Suprapubic skin (tissue), 4 donors: ENCODE results near the gene STAG1. TPM values are rescaled to one million over a fixed set of nuclear protein-coding genes. Genes with fewer than 3 reads are reported as not detected.

Experiments
- DNase-seq, 2 donors: peaks; one replicate each; pipeline ENCODE4 v3.0.0-alpha.2; 2019; ENCODE audit warnings: low spot score in 2 of 2
- H3K27ac ChIP-seq: fragments of 200-600 bp; sonication (generic); one replicate; pipeline ENCODE4 v1.5.1; 2019
- H3K27me3 ChIP-seq: fragments of 200-600 bp; sonication (generic); one replicate; pipeline ENCODE4 v1.5.1; 2019
- H3K36me3 ChIP-seq: fragments of 200-600 bp; sonication (generic); one replicate; pipeline ENCODE4 v1.5.1; 2019
- H3K4me1 ChIP-seq: fragments of 200-600 bp; sonication (generic); one replicate; pipeline ENCODE4 v1.5.1; 2019
- H3K4me3 ChIP-seq: fragments of 200-600 bp; sonication (generic); one replicate; pipeline ENCODE4 v1.5.1; 2019; ENCODE audit warnings: mild to moderate bottlenecking
- H3K9me3 ChIP-seq: fragments of 200-600 bp; sonication (generic); one replicate; pipeline ENCODE4 v1.5.1; 2019
- CTCF ChIP-seq, 2 donors: fragments of 200-600 bp in 1 of 2; fragments of 450-650 bp in 1 of 2; sonication (generic) in 1 of 2; IDR thresholded peaks; one replicate each; pipeline ENCODE4 v1.5.1; 2016 to 2019; ENCODE audit warnings: antibody characterized with exemption in 2 of 2, mild to moderate bottlenecking in 1 of 2, moderate library complexity in 1 of 2
- EP300 ChIP-seq: sonication (generic); formaldehyde crosslinking; IDR thresholded peaks from one replicate; pipeline ENCODE4 v1.6.1; 2017; ENCODE audit warnings: antibody characterized with exemption
- POLR2A ChIP-seq, 2 donors: fragments of 450-650 bp; IDR thresholded peaks; one replicate each; pipeline ENCODE4 v1.6.1; 2017; ENCODE audit warnings: antibody characterized with exemption in 2 of 2, mild to moderate bottlenecking in 2 of 2, moderate library complexity in 2 of 2
- POLR2AphosphoS5 ChIP-seq, 3 donors: sonication (generic); formaldehyde crosslinking; IDR thresholded peaks; one replicate each; pipeline ENCODE4 v1.6.1; 2017; ENCODE audit warnings: antibody characterized with exemption in 3 of 3
- WGBS: methylation state at CpG from one replicate; pipeline ENCODE4 v1.1.5; 2018; 5-methylcytosine and 5-hydroxymethylcytosine counted together
- total RNA-seq, 4 donors: library from RNA; depleted of rRNA; stranded (reverse); fragments of >200 nt; gene quantifications; one replicate each; pipeline ENCODE4 v1.1.0, GENCODE V29; 2016

STAG1 gene
- total RNA-seq, 4 donors from 2014 or later = 33.8 to 76.4 (median 38.0) TPM

GRCh38 chr3:136473716-136474326 lies 278.4 kb downstream of the STAG1 start:
- 93% methylated on average over 3 of the region's 3 CpGs for WGBS
- H3K4me1 ChIP-seq = no peaks in the 10 kb centered on the region

DNA sequence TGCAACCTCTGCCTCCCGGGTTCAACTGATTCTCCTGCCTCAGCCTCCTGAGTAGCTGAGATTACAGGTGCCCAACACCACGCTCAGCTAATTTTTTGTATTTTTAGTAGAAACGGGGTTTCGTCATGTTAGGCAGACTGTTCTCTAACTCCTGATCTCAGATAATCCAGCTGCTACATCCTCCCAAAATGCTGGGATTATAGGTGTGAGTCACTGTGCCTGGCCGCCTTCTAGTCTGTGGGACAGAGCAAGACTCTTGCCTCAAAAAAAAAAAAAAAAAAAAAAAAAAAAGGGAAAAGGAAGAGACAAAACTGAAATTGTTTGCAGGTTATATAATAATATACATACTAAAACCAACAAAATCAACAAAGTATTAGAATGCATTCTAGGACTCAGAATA lies 286.9 kb downstream of the STAG1 start:
- no peak overlapping the region for H3K27ac ChIP-seq
- H3K4me1 ChIP-seq = no peaks in the 10 kb centered on the region
- peaks cover 13% of the 10 kb centered on the region for H3K36me3 ChIP-seq
- no peaks in the 10 kb centered on the region for H3K9me3 ChIP-seq
- DNase-seq = no peak
- WGBS = 90% methylated on average over 5 of the region's 5 CpGs
- H3K4me3 ChIP-seq = no peak overlapping the region
- H3K27me3 ChIP-seq = no peaks in the 10 kb centered on the region
- TF ChIP-seq CTCF (IDR thresholded peaks at IDR 0.05) (no peak), EP300 (no peak), POLR2A (IDR thresholded peaks at IDR 0.05) (no peak), POLR2AphosphoS5 (IDR thresholded peaks at IDR 0.05) (no peak)

More at GRCh38 chr3:136473716-136474326, 278.4 kb downstream of the STAG1 start:
- H3K4me3 ChIP-seq = no peak overlapping the region
- H3K9me3 ChIP-seq = no peaks in the 10 kb centered on the region
- H3K27ac ChIP-seq = no peak overlapping the region
- no peak for DNase-seq
- H3K36me3 ChIP-seq = peaks cover 33% of the 10 kb centered on the region
- no peaks in the 10 kb centered on the region for H3K27me3 ChIP-seq
- TF ChIP-seq CTCF (IDR thresholded peaks at IDR 0.05) (no peak), POLR2AphosphoS5 (IDR thresholded peaks at IDR 0.05) (no peak), EP300 (no peak), POLR2A (IDR thresholded peaks at IDR 0.05) (no peak)

- Histone ChIP-seq H3K27me3 (no peaks in the 10 kb centered on the region), H3K4me3 (no peak overlapping the region), H3K36me3 (peaks cover 17% of the 10 kb centered on the region), H3K27ac (no peak overlapping the region), H3K9me3 (no peaks in the 10 kb centered on the region), H3K4me1 (no peaks in the 10 kb centered on the region)
- 74% methylated on average over 2 of the region's 2 CpGs for WGBS
- DNase-seq = no peak
- TF ChIP-seq POLR2A (IDR thresholded peaks at IDR 0.05) (no peak), CTCF (IDR thresholded peaks at IDR 0.05) (no peak), POLR2AphosphoS5 (IDR thresholded peaks at IDR 0.05) (no peak)
Observed at GRCh38 chr3:136464502-136464901, 287.7 kb downstream of the STAG1 start.

- H3K27me3 ChIP-seq = no peaks in the 10 kb centered on the region
Observed at GRCh38 chr3:136463170-136463569, 289.0 kb downstream of the STAG1 start.

DNA sequence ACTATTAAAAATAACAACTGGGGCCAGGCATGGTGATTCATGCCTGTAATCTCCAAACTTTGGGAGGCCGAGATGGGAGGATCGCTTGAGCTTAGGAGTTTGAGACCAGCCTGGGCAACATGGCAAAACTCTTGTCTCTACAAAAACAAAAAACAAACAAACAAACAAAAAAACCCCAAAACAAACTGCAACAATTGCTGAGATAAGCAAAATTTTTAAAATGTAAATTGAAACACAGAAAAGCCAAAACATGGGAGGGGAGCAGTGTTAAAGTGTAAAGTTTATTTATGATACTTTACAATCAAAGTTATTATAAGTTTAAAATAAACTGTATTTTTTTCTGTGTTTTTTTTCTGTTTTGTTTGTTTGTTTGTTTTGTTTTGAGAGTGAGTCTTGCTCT lies 294.4 kb downstream of the STAG1 start:
- 92% methylated on average over 2 of the region's 2 CpGs for WGBS
- no peak overlapping the region for H3K4me3 ChIP-seq
- H3K27me3 ChIP-seq = no peaks in the 10 kb centered on the region
- no peak for TF ChIP-seq POLR2AphosphoS5 (IDR thresholded peaks at IDR 0.05)
- TF ChIP-seq POLR2A (IDR thresholded peaks at IDR 0.05) = no peak
- TF ChIP-seq EP300 = no peak
- no peak for TF ChIP-seq CTCF (IDR thresholded peaks at IDR 0.05)
- H3K27ac ChIP-seq = no peak overlapping the region
- H3K36me3 ChIP-seq = peaks cover 52% of the 10 kb centered on the region
- H3K9me3 ChIP-seq = peaks cover 17% of the 10 kb centered on the region
- no peak for DNase-seq
- no peaks in the 10 kb centered on the region for H3K4me1 ChIP-seq

More at GRCh38 chr3:136463170-136463569, 289.0 kb downstream of the STAG1 start:
- peaks cover 23% of the 10 kb centered on the region for H3K36me3 ChIP-seq
- no peak for DNase-seq
- no peaks in the 10 kb centered on the region for H3K4me1 ChIP-seq
- TF ChIP-seq CTCF (IDR thresholded peaks at IDR 0.05) (no peak), EP300 (no peak), POLR2AphosphoS5 (IDR thresholded peaks at IDR 0.05) (no peak), POLR2A (IDR thresholded peaks at IDR 0.05) (no peak)
- no peak overlapping the region for H3K4me3 ChIP-seq
- H3K27ac ChIP-seq = no peak overlapping the region
- H3K9me3 ChIP-seq = peaks cover 2% of the 10 kb centered on the region
